ENCODE data around the gene SLC24A3.

- TF ChIP-seq, protein P1, sequence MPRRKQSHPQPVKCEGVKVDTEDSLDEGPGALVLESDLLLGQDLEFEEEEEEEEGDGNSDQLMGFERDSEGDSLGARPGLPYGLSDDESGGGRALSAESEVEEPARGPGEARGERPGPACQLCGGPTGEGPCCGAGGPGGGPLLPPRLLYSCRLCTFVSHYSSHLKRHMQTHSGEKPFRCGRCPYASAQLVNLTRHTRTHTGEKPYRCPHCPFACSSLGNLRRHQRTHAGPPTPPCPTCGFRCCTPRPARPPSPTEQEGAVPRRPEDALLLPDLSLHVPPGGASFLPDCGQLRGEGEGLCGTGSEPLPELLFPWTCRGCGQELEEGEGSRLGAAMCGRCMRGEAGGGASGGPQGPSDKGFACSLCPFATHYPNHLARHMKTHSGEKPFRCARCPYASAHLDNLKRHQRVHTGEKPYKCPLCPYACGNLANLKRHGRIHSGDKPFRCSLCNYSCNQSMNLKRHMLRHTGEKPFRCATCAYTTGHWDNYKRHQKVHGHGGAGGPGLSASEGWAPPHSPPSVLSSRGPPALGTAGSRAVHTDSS (tag by site-specific recombination; IDR thresholded peaks at IDR 0.05), result peak; percentile 25; the same call in 1 of the 2 replicates
- no peak for TF ChIP-seq ZNF175 (tag by site-specific recombination; IDR thresholded peaks at IDR 0.05)
- no peak for TF ChIP-seq CTCF (tag by site-specific recombination; IDR thresholded peaks at IDR 0.05)
- TF ChIP-seq, protein P2, sequence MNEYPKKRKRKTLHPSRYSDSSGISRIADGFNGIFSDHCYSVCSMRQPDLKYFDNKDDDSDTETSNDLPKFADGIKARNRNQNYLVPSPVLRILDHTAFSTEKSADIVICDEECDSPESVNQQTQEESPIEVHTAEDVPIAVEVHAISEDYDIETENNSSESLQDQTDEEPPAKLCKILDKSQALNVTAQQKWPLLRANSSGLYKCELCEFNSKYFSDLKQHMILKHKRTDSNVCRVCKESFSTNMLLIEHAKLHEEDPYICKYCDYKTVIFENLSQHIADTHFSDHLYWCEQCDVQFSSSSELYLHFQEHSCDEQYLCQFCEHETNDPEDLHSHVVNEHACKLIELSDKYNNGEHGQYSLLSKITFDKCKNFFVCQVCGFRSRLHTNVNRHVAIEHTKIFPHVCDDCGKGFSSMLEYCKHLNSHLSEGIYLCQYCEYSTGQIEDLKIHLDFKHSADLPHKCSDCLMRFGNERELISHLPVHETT (tag by site-specific recombination; IDR thresholded peaks at IDR 0.05), result no peak
- no peak for TF ChIP-seq ZNF521 (tag by site-specific recombination; IDR thresholded peaks at IDR 0.05)
- no peak for TF ChIP-seq ZNF354C (tag by site-specific recombination; IDR thresholded peaks at IDR 0.05; ENCODE audit: borderline replicate concordance, low read depth)
Measured at GRCh38 chr20:19212469-19212815, at the start of gene SLC24A3.
